Mucosa of rectum (tissue), 2 donors: ENCODE data around the gene LMX1A.

ENCODE experiments used
- H3K27ac ChIP-seq, 2 donors: one replicate each; pipeline ENCODE4 v1.7.0; 2013; ENCODE audit warnings: inconsistent platforms in 2 of 2, low read depth in 2 of 2, low read length in 2 of 2
- H3K27me3 ChIP-seq, 2 donors: one replicate each; pipeline ENCODE4 v1.7.0; 2013; ENCODE audit warnings: low read length in 2 of 2; ENCODE audit not compliant: control insufficient read depth in 2 of 2, insufficient read depth in 2 of 2
- H3K36me3 ChIP-seq, 2 donors: one replicate each; pipeline ENCODE4 v1.7.0; 2013; ENCODE audit warnings: low read length in 2 of 2; ENCODE audit not compliant: control insufficient read depth in 2 of 2, insufficient read depth in 2 of 2
- H3K4me1 ChIP-seq, 2 donors: one replicate each; pipeline ENCODE4 v1.7.0; 2013; ENCODE audit warnings: low read length in 2 of 2, mild to moderate bottlenecking in 1 of 2; ENCODE audit not compliant: control insufficient read depth in 2 of 2, insufficient read depth in 2 of 2
- H3K4me3 ChIP-seq, 2 donors: one replicate each; pipeline ENCODE4 v1.7.0; 2013; ENCODE audit warnings: low read length in 2 of 2
- H3K9ac ChIP-seq, 2 donors: one replicate each; pipeline ENCODE4 v1.7.0; 2013; ENCODE audit warnings: low read length in 2 of 2, low read depth in 1 of 2, mild to moderate bottlenecking in 1 of 2
- H3K9me3 ChIP-seq, 2 donors: one replicate each; pipeline ENCODE4 v1.7.0; 2013; ENCODE audit warnings: low read length in 2 of 2; ENCODE audit not compliant: control insufficient read depth in 2 of 2
- donor health status: healthy.
- donor health status: Normal muscosa, but diverticular disease.

LMX1A gene

DNA sequence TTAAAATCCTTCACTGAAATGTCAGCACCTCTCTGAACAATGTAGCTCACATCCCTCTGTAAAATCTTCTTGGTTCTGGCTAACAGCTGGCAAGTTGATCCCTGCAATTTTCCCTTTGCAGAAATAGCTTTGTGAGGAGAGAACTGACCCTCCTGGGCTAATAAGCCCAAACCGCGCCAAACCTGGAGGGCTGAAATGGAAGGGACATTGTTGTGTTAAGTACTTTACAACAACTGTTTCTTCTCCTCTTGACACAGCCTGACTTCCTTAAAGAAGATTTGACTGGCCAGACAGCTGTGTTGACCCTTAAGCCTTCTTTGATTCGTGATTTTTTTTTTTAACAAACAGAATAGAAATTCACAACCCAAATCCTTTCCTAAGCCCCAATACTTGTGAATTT is 5.7 kb downstream of the LMX1A start:
- Histone ChIP-seq H3K36me3 (no peaks in the 10 kb centered on the region), H3K27ac (no peak overlapping the region), H3K4me3 (no peak overlapping the region), H3K9ac (no peak overlapping the region), H3K9me3 (no peaks in the 10 kb centered on the region), H3K27me3 (peaks cover 64 to 66% of the 10 kb centered on the region in 2 donors), H3K4me1 (peaks cover 5 to 14% of the 10 kb centered on the region in 2 donors)

GRCh38 chr1:165345502-165345901 is 11.0 kb downstream of the LMX1A start:
- no peak overlapping the region for H3K27ac ChIP-seq
- peaks cover 30 to 44% of the 10 kb centered on the region in 2 donors for H3K27me3 ChIP-seq
- no peaks in the 10 kb centered on the region for H3K36me3 ChIP-seq
- H3K9me3 ChIP-seq: no peaks in the 10 kb centered on the region
- no peak overlapping the region for H3K9ac ChIP-seq
- no peak overlapping the region for H3K4me3 ChIP-seq
- no peaks in the 10 kb centered on the region for H3K4me1 ChIP-seq

DNA sequence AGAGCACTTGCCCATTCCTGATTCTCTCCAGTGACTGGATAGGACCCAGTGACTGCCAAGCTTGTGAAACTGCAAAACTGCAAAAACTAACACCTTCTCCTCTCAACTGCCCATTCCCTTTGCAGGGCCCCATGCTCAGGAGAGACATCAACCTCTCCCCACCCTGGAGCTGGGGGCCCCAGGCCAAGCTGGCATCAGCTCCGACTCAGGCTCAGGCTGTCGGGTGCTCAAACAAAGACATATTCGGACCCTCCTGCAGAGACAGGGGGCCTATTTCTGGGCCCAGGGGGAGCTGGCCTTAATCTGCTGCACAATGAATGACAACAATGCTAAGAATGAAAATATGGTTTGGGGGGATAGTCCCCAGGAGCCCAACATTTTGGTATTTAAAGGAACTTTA is 11.8 kb downstream of the LMX1A start:
- H3K36me3 ChIP-seq: no peaks in the 10 kb centered on the region
- H3K4me1 ChIP-seq: no peaks in the 10 kb centered on the region
- no peak overlapping the region for H3K9ac ChIP-seq
- H3K27me3 ChIP-seq: peaks cover 23 to 40% of the 10 kb centered on the region in 2 donors
- H3K27ac ChIP-seq: no peak overlapping the region
- H3K9me3 ChIP-seq: no peaks in the 10 kb centered on the region
- H3K4me3 ChIP-seq: no peak overlapping the region

DNA sequence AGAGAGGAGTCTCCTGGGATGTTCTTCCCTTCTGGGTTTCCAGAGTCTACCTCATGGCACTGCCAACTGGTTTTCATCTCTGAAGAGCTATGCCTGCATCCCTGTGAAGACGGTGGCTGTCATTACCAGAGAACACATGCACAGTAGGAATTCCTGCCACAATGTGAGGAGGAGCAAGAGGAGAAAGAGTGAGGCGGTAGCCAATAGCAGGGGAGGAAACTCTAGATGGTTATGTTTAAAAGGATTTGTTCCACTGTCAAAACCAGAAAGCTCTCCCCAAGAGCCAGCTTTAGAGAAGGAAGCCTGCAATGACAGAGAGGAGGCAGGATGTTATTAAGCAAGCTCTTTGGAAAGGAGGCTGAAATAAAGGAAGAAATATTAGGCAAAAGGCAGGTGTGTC is 12.3 kb downstream of the LMX1A start:
- H3K9me3 ChIP-seq: no peaks in the 10 kb centered on the region
- no peak overlapping the region for H3K27ac ChIP-seq
- H3K4me1 ChIP-seq: no peaks in the 10 kb centered on the region
- H3K4me3 ChIP-seq: no peak overlapping the region
- H3K36me3 ChIP-seq: no peaks in the 10 kb centered on the region
- H3K27me3 ChIP-seq: peaks cover 20 to 35% of the 10 kb centered on the region in 2 donors
- H3K9ac ChIP-seq: no peak overlapping the region

- Histone ChIP-seq H3K27me3 (peaks cover 14 to 28% of the 10 kb centered on the region in 2 donors), H3K4me1 (no peaks in the 10 kb centered on the region), H3K9me3 (no peaks in the 10 kb centered on the region), H3K36me3 (no peaks in the 10 kb centered on the region), H3K9ac (no peak overlapping the region), H3K4me3 (no peak overlapping the region), H3K27ac (no peak overlapping the region)
Measured at GRCh38 chr1:165342587-165342986, 13.9 kb downstream of the LMX1A start.

GRCh38 chr1:165342168-165342567 is 14.3 kb downstream of the LMX1A start:
- H3K36me3 ChIP-seq: no peaks in the 10 kb centered on the region
- H3K4me1 ChIP-seq: no peaks in the 10 kb centered on the region
- H3K27me3 ChIP-seq: peaks cover 14 to 26% of the 10 kb centered on the region in 2 donors
- H3K9me3 ChIP-seq: no peaks in the 10 kb centered on the region
- H3K9ac ChIP-seq: no peak overlapping the region
- no peak overlapping the region for H3K27ac ChIP-seq
- H3K4me3 ChIP-seq: no peak overlapping the region

- Histone ChIP-seq H3K9ac (no peak overlapping the region), H3K4me3 (no peak overlapping the region), H3K36me3 (no peaks in the 10 kb centered on the region), H3K27me3 (peaks cover 3 to 6% of the 10 kb centered on the region in 2 donors), H3K27ac (no peak overlapping the region), H3K4me1 (no peaks in the 10 kb centered on the region), H3K9me3 (no peaks in the 10 kb centered on the region)
Measured at GRCh38 chr1:165339164-165339563, 17.4 kb downstream of the LMX1A start.

- no peak overlapping the region for H3K27ac ChIP-seq
- H3K9ac ChIP-seq: no peak overlapping the region
- H3K4me1 ChIP-seq: no peaks in the 10 kb centered on the region
- no peaks in the 10 kb centered on the region for H3K36me3 ChIP-seq
- H3K4me3 ChIP-seq: no peak overlapping the region
- peaks cover 0 to 2% of the 10 kb centered on the region in 2 donors for H3K27me3 ChIP-seq
- H3K9me3 ChIP-seq: no peaks in the 10 kb centered on the region
Measured at GRCh38 chr1:165330483-165330882, 26.0 kb downstream of the LMX1A start.

DNA sequence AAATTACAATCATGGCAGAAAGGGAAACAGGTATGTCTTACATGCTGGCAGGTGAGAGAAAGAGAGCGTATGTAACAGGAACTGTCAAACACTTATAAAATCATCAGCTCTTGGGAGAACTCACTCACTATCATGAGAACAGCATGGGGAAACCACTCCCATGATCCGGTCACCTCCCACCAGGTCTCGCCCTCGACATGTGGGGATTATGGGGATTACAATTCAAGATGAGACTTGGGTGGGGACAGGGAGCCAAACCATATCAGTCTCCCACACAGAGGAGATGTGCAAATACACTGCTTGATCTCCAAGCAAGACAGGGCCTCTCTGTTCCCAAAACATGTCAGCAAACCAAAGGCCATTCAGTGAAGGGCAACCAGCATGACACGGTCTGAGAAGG is 27.4 kb downstream of the LMX1A start:
- H3K27ac ChIP-seq: no peak overlapping the region
- H3K36me3 ChIP-seq: no peaks in the 10 kb centered on the region
- H3K27me3 ChIP-seq: peaks cover 0 to 2% of the 10 kb centered on the region in 2 donors
- no peak overlapping the region for H3K4me3 ChIP-seq
- H3K9me3 ChIP-seq: no peaks in the 10 kb centered on the region
- H3K4me1 ChIP-seq: no peaks in the 10 kb centered on the region
- H3K9ac ChIP-seq: no peak overlapping the region

GRCh38 chr1:165328136-165328535 is 28.4 kb downstream of the LMX1A start:
- Histone ChIP-seq H3K9me3 (no peaks in the 10 kb centered on the region), H3K27me3 (peaks cover 0 to 2% of the 10 kb centered on the region in 2 donors), H3K36me3 (no peaks in the 10 kb centered on the region), H3K9ac (no peak overlapping the region), H3K4me1 (no peaks in the 10 kb centered on the region), H3K4me3 (no peak overlapping the region), H3K27ac (no peak overlapping the region)

DNA sequence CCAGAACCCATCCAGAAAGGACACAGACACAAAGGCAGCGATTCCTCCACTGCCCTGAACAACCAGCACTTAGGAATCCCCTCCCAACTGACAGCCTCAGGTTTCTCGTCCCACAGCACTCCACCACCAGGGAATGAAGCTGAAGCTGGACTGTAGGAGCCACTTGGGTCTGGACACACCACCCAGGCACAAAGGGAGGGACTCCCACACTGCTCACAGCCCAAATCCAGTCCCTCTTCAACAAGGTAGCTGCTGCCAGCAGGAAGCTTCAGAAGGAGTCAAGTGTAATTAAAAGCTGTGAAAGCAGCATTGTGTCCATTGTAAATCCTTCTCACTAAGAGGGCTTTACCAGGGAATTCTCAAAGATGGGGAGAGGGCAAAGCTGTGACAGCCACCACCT is 29.0 kb downstream of the LMX1A start:
- Histone ChIP-seq H3K9me3 (no peaks in the 10 kb centered on the region), H3K4me1 (no peaks in the 10 kb centered on the region), H3K9ac (no peak overlapping the region), H3K36me3 (no peaks in the 10 kb centered on the region), H3K27ac (no peak overlapping the region), H3K27me3 (peaks cover 0 to 2% of the 10 kb centered on the region in 2 donors), H3K4me3 (no peak overlapping the region)
